GM12872 (cell line): ENCODE measurements around the gene ALDH1B1.
A peak's percentile ranks its signal among the peaks of the same experiment; 100 is the strongest.

Experiments used
- TF ChIP-seq, protein P1 (sequence below): IDR thresholded peaks from 3 replicates; pipeline ENCODE4 v1.5.1; 2011; ENCODE audit warnings: low read depth, mild to moderate bottlenecking, low read length, moderate library complexity; ENCODE audit not compliant: insufficient read depth

The ALDH1B1 gene

DNA sequence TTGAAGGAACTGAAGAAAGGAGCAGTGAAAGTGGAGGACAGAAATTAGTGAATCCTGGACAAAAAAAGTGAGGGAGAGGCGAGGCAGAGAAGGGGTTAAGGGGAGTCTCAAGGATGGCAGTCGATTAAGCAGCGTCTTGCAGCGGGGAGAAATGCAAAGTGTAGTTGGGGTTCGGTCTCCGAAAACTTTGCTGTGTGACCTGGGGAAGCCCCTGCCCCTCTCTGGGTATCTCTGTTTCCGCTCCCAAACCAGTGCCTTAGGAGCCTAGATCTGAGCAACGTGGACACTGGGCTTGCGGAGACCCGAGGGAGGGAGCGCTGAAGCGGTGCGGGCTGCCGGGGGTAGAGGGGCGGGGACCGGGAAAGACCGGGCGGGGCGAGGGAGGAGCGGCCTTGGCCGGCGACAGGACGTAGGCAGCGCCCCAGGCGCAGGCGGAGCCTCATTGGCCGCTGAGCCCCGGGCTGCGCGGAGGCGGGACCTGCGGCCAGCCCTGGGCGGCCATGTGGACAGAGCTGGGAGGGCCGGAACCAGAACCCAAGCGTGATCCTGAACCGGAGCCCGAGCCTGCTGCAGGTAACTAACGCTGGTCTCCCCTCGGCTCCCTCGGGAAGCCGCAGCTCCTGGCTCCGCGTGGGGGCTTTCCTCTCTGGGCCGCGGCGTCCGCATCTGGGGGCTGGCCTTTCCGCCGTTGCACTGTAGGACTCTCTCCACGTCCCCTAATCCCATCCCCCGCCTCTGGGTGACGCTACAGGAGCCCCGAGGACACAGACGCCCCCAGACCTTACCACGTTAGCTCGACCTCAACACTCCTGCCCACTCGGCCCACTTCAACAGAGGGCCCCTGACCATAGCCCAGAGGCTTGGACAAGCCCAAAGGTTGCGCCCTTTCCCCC is at the start of gene ALDH1B1:
ALDH1B1 (plus strand) TSS at position 468 of the 893 bp plus-strand sequence. CDS start 3,047 bp downstream, outside the sequence.
- TF ChIP-seq, protein P1, sequence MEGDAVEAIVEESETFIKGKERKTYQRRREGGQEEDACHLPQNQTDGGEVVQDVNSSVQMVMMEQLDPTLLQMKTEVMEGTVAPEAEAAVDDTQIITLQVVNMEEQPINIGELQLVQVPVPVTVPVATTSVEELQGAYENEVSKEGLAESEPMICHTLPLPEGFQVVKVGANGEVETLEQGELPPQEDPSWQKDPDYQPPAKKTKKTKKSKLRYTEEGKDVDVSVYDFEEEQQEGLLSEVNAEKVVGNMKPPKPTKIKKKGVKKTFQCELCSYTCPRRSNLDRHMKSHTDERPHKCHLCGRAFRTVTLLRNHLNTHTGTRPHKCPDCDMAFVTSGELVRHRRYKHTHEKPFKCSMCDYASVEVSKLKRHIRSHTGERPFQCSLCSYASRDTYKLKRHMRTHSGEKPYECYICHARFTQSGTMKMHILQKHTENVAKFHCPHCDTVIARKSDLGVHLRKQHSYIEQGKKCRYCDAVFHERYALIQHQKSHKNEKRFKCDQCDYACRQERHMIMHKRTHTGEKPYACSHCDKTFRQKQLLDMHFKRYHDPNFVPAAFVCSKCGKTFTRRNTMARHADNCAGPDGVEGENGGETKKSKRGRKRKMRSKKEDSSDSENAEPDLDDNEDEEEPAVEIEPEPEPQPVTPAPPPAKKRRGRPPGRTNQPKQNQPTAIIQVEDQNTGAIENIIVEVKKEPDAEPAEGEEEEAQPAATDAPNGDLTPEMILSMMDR: peak; percentile 38; the same call in 2 of the 3 replicates

DNA sequence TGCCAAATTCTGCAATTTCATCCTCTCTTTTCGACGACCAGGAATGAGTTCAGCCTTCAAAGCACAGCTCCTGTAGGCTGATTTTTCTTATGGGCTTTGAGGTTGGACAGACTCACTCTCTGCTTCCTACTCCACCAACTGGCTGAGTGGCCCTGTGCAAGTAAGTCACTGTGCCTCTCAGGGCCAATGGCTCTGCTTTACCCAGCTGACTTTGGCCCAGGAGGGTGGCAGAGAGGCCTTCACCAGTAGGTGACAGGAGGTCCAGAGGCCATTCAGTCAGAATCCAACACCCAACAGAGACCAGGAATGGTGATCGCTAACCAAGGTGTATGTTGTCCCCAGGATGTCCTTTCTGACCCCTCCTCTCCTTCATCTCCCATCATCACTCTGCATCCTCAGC is 49.5 kb upstream of the ALDH1B1 start:
- TF ChIP-seq, protein P1: no peak

DNA sequence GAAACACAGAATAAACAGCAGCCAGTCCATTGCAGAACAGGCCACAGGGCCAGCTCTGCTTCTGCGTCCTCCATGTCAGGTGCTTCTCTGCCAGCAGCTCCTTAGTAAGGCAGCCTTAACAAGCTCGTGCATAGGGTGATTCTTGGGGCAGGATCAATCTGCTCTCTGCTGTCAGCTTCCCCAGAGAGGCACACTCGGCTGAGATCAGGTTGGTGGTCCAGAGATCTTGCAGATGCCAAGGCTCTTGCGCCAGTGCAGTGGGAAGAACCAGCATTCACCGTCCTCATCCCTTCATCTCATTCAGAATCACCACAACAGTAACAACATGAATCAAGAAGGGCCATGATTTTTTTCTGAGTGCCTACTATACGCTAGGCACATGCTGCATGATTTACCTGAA is 49.0 kb upstream of the ALDH1B1 start:
- TF ChIP-seq, protein P1: no peak

DNA sequence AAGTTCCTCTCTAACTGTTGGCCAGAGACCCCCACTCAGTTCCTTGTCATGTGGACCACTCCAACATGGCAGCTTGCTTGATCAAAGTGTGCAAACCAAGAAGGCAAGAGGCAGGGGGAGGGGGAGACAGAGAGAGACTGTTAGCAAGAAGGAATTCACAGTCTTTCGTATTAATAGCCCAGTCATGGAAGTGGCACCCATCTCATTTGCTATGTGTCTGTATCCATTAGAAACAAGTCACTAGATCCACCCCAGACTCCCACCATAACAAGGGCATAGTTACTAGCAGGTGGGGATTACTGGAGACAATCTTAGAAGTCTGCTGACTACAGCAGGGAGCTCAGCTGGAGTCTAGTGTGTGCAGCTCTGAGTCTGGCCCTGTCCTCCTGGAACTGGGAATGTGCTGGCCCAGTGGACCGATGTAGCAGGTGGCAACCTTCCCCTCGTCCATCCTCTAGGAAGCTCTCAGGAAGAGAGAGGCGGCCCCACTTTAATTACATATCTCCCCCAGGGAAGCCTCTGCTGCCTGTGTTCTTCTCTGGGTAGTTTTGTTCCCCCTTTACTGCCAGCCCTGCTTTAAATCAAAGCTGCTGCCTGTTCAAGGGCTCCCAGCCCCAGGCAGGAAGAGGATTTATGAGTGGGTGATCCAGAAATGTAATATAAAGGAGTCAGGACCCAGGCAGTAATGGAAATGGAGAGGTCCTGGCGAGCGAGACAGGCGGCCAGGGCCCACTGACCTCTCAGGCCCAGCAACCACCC is 47.8 kb upstream of the ALDH1B1 start:
- TF ChIP-seq, protein P1: no peak

DNA sequence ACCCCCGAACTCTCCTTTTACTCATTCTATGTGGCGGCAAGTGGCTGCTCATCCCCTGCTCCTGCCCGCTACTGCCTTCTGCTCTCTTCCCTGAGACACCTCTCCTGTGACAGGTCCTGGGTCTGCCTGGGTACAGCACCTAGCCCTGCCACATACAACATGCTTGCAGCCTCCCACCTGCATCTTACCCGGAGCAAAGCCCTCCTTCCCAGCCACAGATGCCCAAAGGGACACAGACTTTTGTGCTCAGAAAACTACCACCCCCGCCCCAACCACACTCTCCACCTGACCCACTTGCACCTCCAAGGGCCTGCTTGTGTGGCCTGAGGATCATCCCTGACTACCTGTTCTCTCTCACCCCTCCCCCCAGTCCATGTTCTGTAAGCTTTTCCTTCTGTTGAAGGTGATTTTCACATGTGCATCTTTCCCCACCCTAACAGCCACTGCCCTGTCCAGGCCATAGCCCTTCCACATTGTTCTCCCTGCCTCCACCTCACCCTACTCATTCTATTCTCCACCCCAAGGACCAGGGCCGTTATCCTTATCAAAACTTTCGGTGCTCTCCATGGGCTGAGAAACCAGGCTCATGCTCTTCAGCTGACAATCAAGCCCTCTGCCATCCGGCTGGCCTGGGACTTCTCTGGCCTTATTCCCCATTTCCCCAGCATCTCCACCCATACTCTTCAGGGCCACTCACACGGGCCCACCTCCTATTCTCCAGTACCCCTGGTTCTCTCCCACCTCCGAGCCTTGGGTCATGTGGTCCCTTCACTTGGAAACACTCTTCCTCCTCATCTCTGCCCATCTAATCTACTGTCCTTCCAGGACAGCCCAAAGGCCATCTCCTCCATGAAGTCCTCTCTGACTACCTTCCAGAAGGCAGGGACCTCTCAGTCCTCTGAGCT is 46.4 kb upstream of the ALDH1B1 start:
- TF ChIP-seq, protein P1: no peak

DNA sequence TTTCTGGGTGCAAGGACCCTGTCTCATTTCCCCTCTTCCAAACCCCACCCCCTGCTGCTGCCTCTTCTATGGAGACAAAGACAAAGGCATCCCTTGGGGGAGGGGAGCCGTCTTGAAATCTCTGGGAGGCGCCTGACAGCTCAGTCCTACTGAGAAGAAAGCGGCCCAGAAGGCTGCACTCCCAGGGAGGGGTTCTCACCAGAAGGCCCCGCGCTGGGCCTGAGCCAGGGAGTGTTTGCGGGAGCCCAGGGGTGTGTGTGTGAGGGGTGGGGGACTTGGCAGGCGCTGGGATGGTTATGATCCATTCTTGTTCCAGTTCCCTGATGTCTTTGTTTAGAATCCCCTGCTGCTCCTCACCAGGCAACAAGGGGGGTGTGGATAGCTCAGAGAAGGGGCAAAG is 45.7 kb upstream of the ALDH1B1 start:
- TF ChIP-seq, protein P1: no peak

DNA sequence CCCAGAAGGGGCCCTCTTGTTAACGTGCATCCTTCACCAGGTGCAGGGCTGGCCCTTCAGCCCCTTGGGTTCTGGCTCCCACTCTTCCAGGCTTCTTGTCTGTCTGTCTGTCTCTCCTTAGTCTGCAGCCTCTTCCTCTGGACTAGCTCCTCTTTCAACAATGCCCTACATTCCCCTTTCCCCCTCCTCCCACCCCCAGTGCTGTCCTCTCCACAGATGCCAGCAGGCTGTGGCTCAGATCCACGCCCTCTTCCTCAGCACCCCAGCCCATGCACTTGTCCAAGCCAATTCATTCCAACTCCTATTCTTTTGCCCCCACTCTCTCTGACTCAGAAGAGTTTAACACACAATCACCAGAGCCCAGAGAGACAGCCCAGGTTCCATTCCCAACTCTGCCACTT is 45.2 kb upstream of the ALDH1B1 start:
- TF ChIP-seq, protein P1: no peak
